H9 (cell line): ENCODE data around the gene USP20. TPM values are rescaled to one million over a fixed set of nuclear protein-coding genes. Genes with fewer than 3 reads are reported as not detected.

Experiments
- DNase-seq: peaks from one replicate; pipeline ENCODE4 v3.0.0-alpha.2; 2017
- H2AFZ ChIP-seq: one replicate; pipeline ENCODE4 v1.6.1; 2013; ENCODE audit warnings: mild to moderate bottlenecking, low read length, control low read depth, moderate library complexity
- H2AK5ac ChIP-seq: 2 replicates; pipeline ENCODE4 v1.6.1; 2013; ENCODE audit warnings: low read length, control low read depth, mixed read lengths; ENCODE audit not compliant: insufficient read length
- H2BK120ac ChIP-seq: one replicate; pipeline ENCODE4 v1.6.1; 2013; ENCODE audit warnings: low read depth, mild to moderate bottlenecking, low read length, control low read depth, inconsistent platforms; ENCODE audit not compliant: poor library complexity, severe bottlenecking
- H2BK12ac ChIP-seq: 2 replicates; pipeline ENCODE4 v1.6.1; 2013; ENCODE audit warnings: low read length, control low read depth, mixed read lengths, low read depth; ENCODE audit not compliant: insufficient read length
- H2BK15ac ChIP-seq: 2 replicates; pipeline ENCODE4 v1.6.1; 2013; ENCODE audit warnings: low read depth, low read length, control low read depth
- H2BK20ac ChIP-seq: one replicate; pipeline ENCODE4 v1.6.1; 2013; ENCODE audit warnings: low read depth, mild to moderate bottlenecking, low read length, control low read depth, inconsistent platforms; ENCODE audit not compliant: poor library complexity, severe bottlenecking
- H2BK5ac ChIP-seq: 2 replicates; pipeline ENCODE4 v1.6.1; 2013; ENCODE audit warnings: low read length, control low read depth, mixed read lengths; ENCODE audit not compliant: insufficient read length
- H3K14ac ChIP-seq: 2 replicates; pipeline ENCODE4 v1.6.1; 2013; ENCODE audit warnings: low read length, control low read depth; ENCODE audit not compliant: insufficient read depth
- H3K18ac ChIP-seq: 2 replicates; pipeline ENCODE4 v1.6.1; 2013; ENCODE audit warnings: low read depth, mild to moderate bottlenecking, mixed read lengths, low read length, control low read depth; ENCODE audit not compliant: insufficient read length
- H3K23ac ChIP-seq: 2 replicates; pipeline ENCODE4 v1.6.1; 2013; ENCODE audit warnings: low read length, control low read depth, mixed read lengths, low read depth; ENCODE audit not compliant: insufficient read length
- H3K23me2 ChIP-seq: 2 replicates; pipeline ENCODE4 v1.6.1; 2013; ENCODE audit warnings: low read depth, mild to moderate bottlenecking, mixed read lengths, low read length, control low read depth; ENCODE audit not compliant: insufficient read length, poor library complexity, severe bottlenecking
- H3K27ac ChIP-seq: 2 replicates; pipeline ENCODE4 v1.5.1; 2013; ENCODE audit warnings: low read length, control low read depth, mixed read lengths, low read depth; ENCODE audit not compliant: insufficient read length
- H3K27me3 ChIP-seq: 2 replicates; pipeline ENCODE4 v1.6.1; 2013; ENCODE audit warnings: low read length, control low read depth, inconsistent platforms; ENCODE audit not compliant: insufficient read depth
- H3K4ac ChIP-seq: 2 replicates; pipeline ENCODE4 v1.6.1; 2013; ENCODE audit warnings: low read depth, mild to moderate bottlenecking, control low read depth, inconsistent platforms, low read length, moderate library complexity
- H3K4me1 ChIP-seq: 2 replicates; pipeline ENCODE4 v1.6.1; 2013; ENCODE audit warnings: low read length, control low read depth, inconsistent platforms; ENCODE audit not compliant: insufficient read depth
- H3K4me2 ChIP-seq: 2 replicates; pipeline ENCODE4 v1.6.1; 2013; ENCODE audit warnings: low read length, control low read depth, mixed read lengths; ENCODE audit not compliant: insufficient read length, insufficient read depth
- H3K56ac ChIP-seq: 2 replicates; pipeline ENCODE4 v1.6.1; 2013; ENCODE audit warnings: low read depth, mild to moderate bottlenecking, mixed read lengths, low read length, control low read depth; ENCODE audit not compliant: insufficient read length
- H3K79me1 ChIP-seq: 2 replicates; pipeline ENCODE4 v1.6.1; 2013; ENCODE audit warnings: low read depth, mild to moderate bottlenecking, moderate library complexity, low read length, control low read depth, inconsistent platforms; ENCODE audit not compliant: insufficient read depth, poor library complexity, severe bottlenecking
- H3K79me2 ChIP-seq: 2 replicates; pipeline ENCODE4 v1.6.1; 2013; ENCODE audit warnings: low read length, control low read depth, inconsistent platforms; ENCODE audit not compliant: insufficient read depth
- H3K9ac ChIP-seq: 2 replicates; pipeline ENCODE4 v1.6.1; 2013; ENCODE audit warnings: low read length, control low read depth, mixed read lengths; ENCODE audit not compliant: insufficient read length; ENCODE audit errors: extremely low read depth
- H3K9me3 ChIP-seq: one replicate; pipeline ENCODE4 v1.6.1; 2013; ENCODE audit warnings: low read depth, low read length, inconsistent platforms; ENCODE audit not compliant: control insufficient read depth
- H3T11ph ChIP-seq: one replicate; pipeline ENCODE4 v1.6.1; 2013; ENCODE audit warnings: mild to moderate bottlenecking, low read length, control low read depth, inconsistent platforms
- H4K20me1 ChIP-seq: one replicate; pipeline ENCODE4 v1.6.1; 2013; ENCODE audit not compliant: control insufficient read depth, insufficient read length, insufficient read depth
- H4K5ac ChIP-seq: 2 replicates; pipeline ENCODE4 v1.6.1; 2013; ENCODE audit warnings: low read depth, mild to moderate bottlenecking, mixed read lengths, low read length, control low read depth; ENCODE audit not compliant: insufficient read length
- H4K8ac ChIP-seq: replicated peaks from 2 replicates; pipeline ENCODE4 v1.6.1; 2013; ENCODE audit warnings: low read length, control low read depth, mixed read lengths, low read depth; ENCODE audit not compliant: insufficient read length
- H4K91ac ChIP-seq: 2 replicates; pipeline ENCODE4 v1.6.1; 2013; ENCODE audit warnings: low read depth, mild to moderate bottlenecking, moderate library complexity, mixed read lengths, low read length, control low read depth; ENCODE audit not compliant: insufficient read length
- H3K27ac Mint-ChIP-seq, 3 experiments: 2 replicates in 2 of 3; 3 replicates in 1 of 3; pipeline ENCODE4 v1.8.0; 2020 to 2021; ENCODE audit warnings: mixed read lengths in 3 of 3, mild to moderate bottlenecking in 1 of 3, moderate library complexity in 1 of 3
- H3K27me3 Mint-ChIP-seq: 2 replicates; pipeline ENCODE4 v1.8.0; 2021; ENCODE audit warnings: low read depth, mild to moderate bottlenecking, moderate library complexity, mixed read lengths
- H3K36me3 Mint-ChIP-seq, 3 experiments: 2 replicates in 2 of 3; 3 replicates in 1 of 3; pipeline ENCODE4 v1.8.0; 2020 to 2021; ENCODE audit warnings: low read depth in 3 of 3, mixed read lengths in 3 of 3; ENCODE audit not compliant: insufficient read depth in 1 of 3
- H3K4me1 Mint-ChIP-seq, 2 experiments: 2 replicates each; pipeline ENCODE4 v1.8.0; 2020; ENCODE audit warnings: mixed read lengths in 2 of 2
- H3K4me3 Mint-ChIP-seq, 2 experiments: 2 replicates in 1 of 2; 3 replicates in 1 of 2; pipeline ENCODE4 v1.8.0; 2020 to 2021; ENCODE audit warnings: mild to moderate bottlenecking in 2 of 2, mixed read lengths in 2 of 2, moderate library complexity in 1 of 2
- H3K9me3 Mint-ChIP-seq, 2 experiments: 2 replicates in 1 of 2; 3 replicates in 1 of 2; pipeline ENCODE4 v1.8.0; 2020; ENCODE audit warnings: mild to moderate bottlenecking in 2 of 2, mixed read lengths in 2 of 2, moderate library complexity in 1 of 2
- CTCF ChIP-seq: fragments of 200-600 bp; sonication (generic); conservative IDR thresholded peaks from 3 replicates; pipeline ENCODE4 v1.8.0; 2021; ENCODE audit warnings: antibody characterized with exemption, mild to moderate bottlenecking
- WGBS: extraction: QIAGEN DNeasy Blood & Tissue Kit; methylation state at CpG from one replicate; pipeline ENCODE4 v1.1.7; 2013; ENCODE audit warnings: missing lambda C conversion rate, low lambda C conversion rate, mixed read lengths; ENCODE audit not compliant: insufficient read length; ENCODE audit errors: extremely low coverage; 5-methylcytosine and 5-hydroxymethylcytosine counted together
- total RNA-seq: library from RNA; stranded (reverse); gene quantifications from 2 replicates; pipeline ENCODE4 v1.2.1, GENCODE V29; 2021

Gene USP20
- total RNA-seq, 1 experiment from 2014 or later = 20.9 TPM

GRCh38 chr9:129885018-129885669 lies 49.9 kb downstream of the USP20 start:
- no peak overlapping the region for H3K4ac ChIP-seq
- peak overlapping the region; percentile 14 for H3K4me2 ChIP-seq
- no peaks in the 10 kb centered on the region for H3K27me3 ChIP-seq
- H2BK15ac ChIP-seq = no peak overlapping the region
- H4K20me1 ChIP-seq = no peaks in the 10 kb centered on the region
- no peak overlapping the region for H2BK20ac ChIP-seq
- no peak overlapping the region for H2BK5ac ChIP-seq
- Mint-ChIP-seq H3K9me3 (no peaks in the 10 kb centered on the region), H3K27me3 (no peaks in the 10 kb centered on the region), H3K27ac (peak overlapping the region in 2 of 3 experiments; percentile 74 to 95; a peak in 4 of 7 replicates), H3K36me3 (peaks cover 3 to 4% (median 4%) of the 10 kb centered on the region in 3 experiments; a peak in 5 of 7 replicates), H3K4me3 (peak overlapping the region; percentile 61 to 70; a peak in 4 of 5 replicates), H3K4me1 (peaks cover 45 to 60% of the 10 kb centered on the region in 2 experiments)
- H3K23ac ChIP-seq = no peak overlapping the region
- no peaks in the 10 kb centered on the region for H3K79me1 ChIP-seq
- no CpG with 5 or more reads among the region's 27 CpGs for WGBS
- H2BK120ac ChIP-seq = no peak overlapping the region
- TF ChIP-seq CTCF = no peak
- no peak overlapping the region for H3K14ac ChIP-seq
- H2AFZ ChIP-seq = no peak overlapping the region
- H3K18ac ChIP-seq = no peak overlapping the region
- H3K79me2 ChIP-seq = no peaks in the 10 kb centered on the region
- no peak overlapping the region for H2AK5ac ChIP-seq
- no peaks in the 10 kb centered on the region for H3K23me2 ChIP-seq
- H3K27ac ChIP-seq = no peak overlapping the region
- H3K9ac ChIP-seq = no peak overlapping the region
- H3K9me3 ChIP-seq = no peaks in the 10 kb centered on the region
- H3K56ac ChIP-seq = no peak overlapping the region
- no peak overlapping the region for H2BK12ac ChIP-seq
- no peak overlapping the region for H4K8ac ChIP-seq
- no peak overlapping the region for H3T11ph ChIP-seq
- H4K91ac ChIP-seq = no peak overlapping the region
- DNase-seq = peak; percentile 61
- H4K5ac ChIP-seq = no peak overlapping the region
- peaks cover 6% of the 10 kb centered on the region; the same call in 1 of the 2 replicates for H3K4me1 ChIP-seq
